ENCODE measurements around the gene TBC1D10A.

TBC1D10A gene

GRCh38 chr22:30326706-30327362, at the start of gene TBC1D10A:
TSS of gene TBC1D10A (minus strand) at chr22:30326941. CDS start at chr22:30326881, 60 bp downstream.
- DNase-seq (ENCODE audit: low read depth in 3 of 3): peak; percentile 87 to 90 (median 87)

GRCh38 chr22:30375312-30375849, 48.6 kb upstream of the TBC1D10A start:
- DNase-seq (ENCODE audit: low read depth in 3 of 3): no peak

DNA sequence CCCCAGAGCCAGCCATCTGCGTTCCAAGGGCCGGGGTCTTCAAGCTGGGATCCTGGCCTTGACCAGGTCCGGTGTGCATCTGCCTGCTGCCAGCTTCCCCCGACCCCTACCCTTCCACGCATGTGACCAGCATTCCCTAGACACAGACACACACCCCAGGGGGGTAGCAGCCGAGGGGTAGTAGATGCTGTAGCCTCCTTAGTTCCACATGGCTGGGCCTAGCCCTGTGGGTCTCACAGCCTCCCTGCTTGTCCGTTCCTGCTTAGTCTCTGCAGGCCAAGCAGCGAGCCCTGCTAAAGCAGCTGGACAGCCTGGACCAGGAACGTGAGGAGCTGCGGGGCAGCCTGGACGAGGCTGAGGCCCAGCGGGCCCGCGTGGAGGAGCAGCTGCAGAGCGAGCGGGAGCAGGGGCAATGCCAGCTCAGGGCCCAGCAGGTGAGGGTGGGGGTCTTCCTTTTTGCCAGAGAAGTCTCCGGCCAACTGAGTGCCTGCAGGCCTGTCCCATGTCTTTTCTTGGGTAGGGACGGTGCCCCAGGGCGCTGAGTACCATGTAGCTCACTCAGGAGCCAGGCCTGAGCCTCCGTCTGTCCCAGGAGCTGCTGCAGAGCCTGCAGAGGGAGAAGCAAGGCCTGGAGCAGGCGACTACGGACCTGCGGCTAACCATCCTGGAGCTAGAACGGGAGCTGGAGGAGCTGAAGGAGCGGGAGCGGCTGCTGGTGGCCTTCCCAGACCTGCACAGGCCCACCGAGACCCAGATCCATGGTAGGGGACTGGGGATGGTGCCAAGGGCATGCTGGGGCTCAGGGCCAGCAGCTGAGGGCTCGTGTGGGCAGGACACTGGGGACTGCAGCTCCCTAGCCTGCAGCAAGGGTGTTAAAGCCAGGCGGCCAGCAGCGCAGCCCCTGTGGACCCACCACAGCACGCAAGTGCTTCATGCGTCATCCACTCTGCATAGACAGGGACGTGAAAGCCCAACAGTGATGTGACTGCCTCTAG, 46.9 kb upstream of the TBC1D10A start:
- DNase-seq (ENCODE audit: low read depth in 3 of 3): no peak

DNA sequence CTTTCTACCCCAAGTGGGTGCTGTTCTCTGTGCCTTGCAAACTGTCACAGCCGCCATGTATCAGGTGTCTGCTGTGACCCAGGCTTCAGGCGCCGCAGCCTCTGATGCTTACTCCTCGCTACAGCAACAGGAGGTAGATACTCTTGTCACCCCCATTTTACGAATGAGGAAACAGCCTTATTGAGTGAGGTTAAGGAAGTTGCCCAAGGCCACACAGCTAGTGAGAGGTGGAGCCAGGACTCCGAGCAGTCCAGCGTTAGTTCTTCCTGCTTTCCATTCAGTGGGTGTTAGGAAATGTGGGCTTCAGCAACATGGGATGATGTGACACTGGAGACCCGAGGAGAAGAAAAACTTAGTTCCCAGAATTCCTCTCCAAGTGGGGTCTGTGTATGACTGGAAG, 46.2 kb upstream of the TBC1D10A start:
- no peak for DNase-seq (ENCODE audit: low read depth in 3 of 3)

GRCh38 chr22:30371981-30372380, 45.2 kb upstream of the TBC1D10A start:
- DNase-seq (ENCODE audit: low read depth in 3 of 3): no peak

GRCh38 chr22:30371321-30371720, 44.6 kb upstream of the TBC1D10A start:
- DNase-seq (ENCODE audit: low read depth in 3 of 3): no peak

GRCh38 chr22:30370641-30371230, 44.0 kb upstream of the TBC1D10A start:
- no peak for DNase-seq (ENCODE audit: low read depth in 3 of 3)

DNA sequence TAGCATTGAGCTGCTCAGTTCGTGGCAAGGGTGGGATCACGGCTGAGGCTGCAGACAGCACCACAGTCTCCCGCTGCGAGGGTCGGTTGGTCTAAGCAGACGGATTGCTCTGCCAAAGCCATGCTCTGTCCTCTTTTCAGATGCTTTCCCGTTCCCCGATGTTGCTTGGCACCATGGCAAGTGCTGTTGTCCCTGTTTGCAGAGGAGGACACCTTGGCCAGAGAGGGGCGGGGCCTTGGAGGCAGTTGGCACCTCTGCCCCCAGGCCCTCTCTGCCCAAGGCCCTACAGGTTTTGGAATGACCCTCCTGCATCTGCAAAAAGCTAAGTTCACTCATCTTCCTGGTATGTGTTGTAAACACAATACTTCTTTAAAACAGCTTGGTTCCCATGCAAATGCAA, 41.7 kb upstream of the TBC1D10A start:
- no peak for DNase-seq (ENCODE audit: low read depth in 3 of 3)

GRCh38 chr22:30365891-30366290, 39.1 kb upstream of the TBC1D10A start:
- no peak for DNase-seq (ENCODE audit: low read depth in 3 of 3)

DNA sequence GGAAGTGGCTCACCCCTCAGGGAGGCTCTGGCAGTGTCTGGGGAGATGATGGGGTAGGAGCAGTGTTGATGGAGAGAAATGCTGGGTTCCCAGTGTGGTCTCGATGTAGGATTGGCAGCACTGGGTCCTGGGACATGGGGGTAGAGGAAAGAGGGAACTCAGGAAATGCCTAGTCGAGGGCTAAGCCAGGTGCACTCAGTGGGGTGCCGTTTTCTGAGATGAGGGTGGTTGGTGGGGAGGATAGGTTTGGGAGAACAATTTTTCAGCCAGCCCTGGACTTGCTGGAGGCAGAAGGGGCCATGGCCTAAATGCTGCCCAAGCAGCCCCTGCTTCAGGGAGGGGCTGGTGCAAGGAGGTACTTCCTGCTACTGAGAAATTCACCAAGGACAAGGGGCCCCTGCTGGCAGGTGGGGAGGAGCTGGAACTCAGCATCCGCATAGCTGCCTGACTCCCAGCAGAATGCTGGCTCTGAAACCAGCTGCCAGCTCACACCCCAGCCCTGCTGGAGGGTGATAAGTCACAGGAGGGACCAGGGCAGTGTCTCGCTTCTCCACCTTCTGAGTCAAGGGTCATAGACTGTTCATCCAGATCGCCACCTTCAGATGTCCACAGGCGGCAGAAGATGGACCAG, 36.0 kb upstream of the TBC1D10A start:
- DNase-seq (ENCODE audit: low read depth in 3 of 3): no peak

DNA sequence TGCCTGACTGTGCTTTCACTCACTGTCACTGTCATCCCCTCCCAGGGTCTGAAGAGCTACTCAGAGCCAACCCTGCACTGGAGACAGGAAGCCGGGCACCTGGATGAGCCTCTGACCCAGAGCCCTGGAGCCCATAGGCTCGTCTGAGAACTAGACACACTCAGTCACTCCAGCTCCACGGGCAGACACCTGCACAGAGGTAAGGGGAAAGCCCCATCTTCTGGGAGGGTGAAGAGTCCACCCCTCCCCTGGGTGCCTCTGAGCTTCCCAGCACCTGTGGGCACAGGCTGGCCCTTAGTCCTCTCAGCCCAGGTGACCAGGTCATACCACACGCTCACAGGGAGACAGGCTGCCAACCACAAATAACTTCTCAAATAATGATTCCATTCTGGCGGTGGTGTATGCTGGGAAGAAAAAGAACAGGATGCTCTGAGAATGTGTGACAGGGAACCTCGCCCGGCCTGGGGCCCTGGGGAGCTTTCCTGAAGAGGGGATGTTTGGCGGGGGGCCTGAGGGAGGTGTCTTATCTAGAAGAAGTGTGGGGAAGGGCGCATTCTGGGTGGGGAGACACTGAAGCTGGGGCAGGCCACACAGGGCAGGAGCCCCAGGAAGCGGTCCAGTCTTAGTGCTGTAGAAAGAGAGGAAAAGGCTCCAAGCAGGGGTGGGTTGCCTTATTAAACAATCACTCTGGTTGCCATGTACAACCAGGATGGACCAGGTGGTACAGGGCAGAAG, 35.3 kb upstream of the TBC1D10A start:
- DNase-seq (ENCODE audit: low read depth in 3 of 3): no peak

- DNase-seq (ENCODE audit: low read depth in 3 of 3): no peak
Measured at GRCh38 chr22:30358541-30358940, 31.8 kb upstream of the TBC1D10A start.

DNA sequence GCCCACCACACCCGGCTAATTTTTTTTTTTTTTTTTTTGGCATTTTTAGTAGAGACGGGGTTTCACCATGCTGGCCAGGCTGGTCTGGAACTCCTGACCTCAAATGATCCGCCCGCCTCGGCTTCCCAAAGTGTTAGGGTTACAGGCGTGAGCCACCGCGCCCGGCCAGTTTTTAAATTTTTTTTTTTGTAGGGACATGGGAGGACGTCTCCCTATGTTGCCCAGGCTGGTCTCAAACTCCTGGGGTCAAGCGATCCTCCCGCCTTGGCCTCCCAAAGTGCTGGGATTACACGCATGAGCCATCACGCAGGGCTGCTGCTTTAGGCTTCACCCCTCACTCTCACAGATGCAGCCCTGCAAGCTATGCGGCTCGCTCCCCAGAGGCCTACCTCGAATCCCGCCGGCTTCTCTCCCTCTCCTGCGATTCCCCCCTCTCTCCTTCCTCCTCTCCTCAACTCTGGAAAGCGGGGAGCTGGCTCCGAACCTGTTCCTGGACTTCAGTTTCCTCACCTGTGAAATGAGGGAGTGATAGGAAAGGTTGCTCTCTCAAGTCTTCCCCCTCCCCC, 31.0 kb upstream of the TBC1D10A start:
- DNase-seq (ENCODE audit: low read depth in 3 of 3): no peak

DNA sequence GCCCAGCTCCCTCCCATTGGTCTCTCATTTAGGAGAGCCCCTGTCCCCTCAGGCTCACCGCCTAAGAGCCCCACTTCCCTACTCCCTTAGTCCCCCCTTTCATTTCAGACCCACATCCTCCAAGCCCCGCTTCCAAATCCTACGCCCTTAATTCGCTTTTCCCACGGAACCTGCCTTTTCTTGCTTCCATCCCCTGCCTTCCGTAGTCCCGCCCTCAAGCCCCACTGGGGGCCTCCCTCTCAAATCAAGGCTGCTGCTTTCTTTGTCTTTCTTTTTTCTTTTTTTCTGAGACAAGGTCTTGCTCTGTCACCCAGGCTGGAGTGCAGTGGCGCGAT, 30.5 kb upstream of the TBC1D10A start:
- DNase-seq (ENCODE audit: low read depth in 3 of 3): no peak

DNA sequence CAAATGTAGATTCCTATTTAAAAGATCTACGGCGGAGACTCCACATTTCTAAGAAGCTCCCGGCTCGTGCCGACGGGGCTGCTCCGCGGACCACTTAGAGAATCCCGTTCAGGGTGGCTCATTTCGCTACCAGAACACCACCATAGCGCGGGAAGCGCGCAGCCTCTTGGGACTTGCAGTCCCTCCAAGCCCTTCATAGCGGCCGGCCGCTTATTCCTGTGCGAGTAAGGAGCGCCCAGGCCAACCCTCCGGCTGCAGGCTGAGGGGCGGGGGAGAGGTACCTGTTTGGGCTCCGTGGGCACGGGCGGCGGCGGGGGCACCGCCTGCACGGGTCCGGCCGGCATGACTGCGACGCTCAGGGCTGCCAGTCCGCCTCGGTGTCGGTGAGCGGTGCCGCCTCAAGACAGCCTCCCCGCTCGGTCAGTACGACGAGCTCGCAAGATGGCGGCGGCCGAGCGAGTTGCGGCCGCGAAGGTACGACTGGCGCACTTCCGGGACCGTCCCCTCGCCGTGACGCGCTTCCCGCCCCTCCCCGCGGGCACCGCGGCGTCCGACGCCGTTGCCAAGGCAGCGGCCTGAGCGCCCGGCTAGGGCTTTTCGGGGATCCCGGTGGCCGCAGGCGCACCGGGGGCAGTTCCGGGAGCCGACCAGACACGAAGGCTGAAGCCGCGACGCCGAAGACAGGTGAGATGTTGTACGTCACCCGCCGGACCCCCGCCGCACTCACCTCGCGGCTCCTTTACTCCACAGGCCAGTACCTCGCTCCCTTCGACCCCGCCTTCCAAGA, 29.9 kb upstream of the TBC1D10A start, which contains the start of the genes CCDC157 and SF3A1:
TSS of gene CCDC157 (plus strand) at position 559 of the 787 bp plus-strand sequence. CDS start 8,994 bp downstream, outside the sequence.
TSS of gene SF3A1 (minus strand) at position 446 of the 787 bp plus-strand sequence. CDS start at position 344, 102 bp downstream.
- DNase-seq (ENCODE audit: low read depth in 3 of 3): peak; percentile 60 to 76 (median 66)

GRCh38 chr22:30354644-30355043, 27.9 kb upstream of the TBC1D10A start:
- no peak for DNase-seq (ENCODE audit: low read depth in 3 of 3)

GRCh38 chr22:30351226-30351625, 24.5 kb upstream of the TBC1D10A start:
- no peak for DNase-seq (ENCODE audit: low read depth in 3 of 3)

GRCh38 chr22:30348809-30349208, 22.1 kb upstream of the TBC1D10A start:
- no peak for DNase-seq (ENCODE audit: low read depth in 3 of 3)

- no peak for DNase-seq (ENCODE audit: low read depth in 3 of 3)
Measured at GRCh38 chr22:30348404-30348803, 21.7 kb upstream of the TBC1D10A start.
